Measurements from ENCODE around the gene FBXW12. TPM values are rescaled to one million over a fixed set of nuclear protein-coding genes. Genes with fewer than 3 reads are reported as not detected.

Gene FBXW12
- total and polyA plus RNA-seq, 2 donors (not counting 3 experiments of a cell fraction or from before 2014, with no cell fraction given): not detected

GRCh38 chr3:48410205-48411040 is 38.4 kb downstream of the FBXW12 start:
- CTCF ChIA-PET: interaction anchor here (0.6 to 12.6 kb wide), 5 partner anchors 10 to 263 kb away, joined by 3 to 716 read pairs (median 12); no protein-coding TSS in a partner anchor
- FAIRE-seq (no peak), DNase-seq (ENCODE audit: low read depth, low spot score) (no peak)
- intact Hi-C loops (cut with micrococcal nuclease) (no loop called here), dilution Hi-C loops (cut with MboI; ENCODE audit: extremely low pct_ligation_motif_present, low sequenced_read_pairs) (no loop called here)
- no peaks in the 10 kb centered on the region for H3K4me1 ChIP-seq (ENCODE audit: control insufficient read depth, extremely low read depth, insufficient read depth, low read length)
- no peak overlapping the region for H3K4me2 ChIP-seq (ENCODE audit: insufficient read depth, low read length)
- TF ChIP-seq FOS (IDR thresholded peaks at IDR 0.05; ENCODE audit: borderline replicate concordance, insufficient read depth, low read length) (no peak), MYC (IDR thresholded peaks at IDR 0.05; ENCODE audit: low read depth, low read length) (no peak), EZH2 (IDR thresholded peaks at IDR 0.05; ENCODE audit: borderline replicate concordance, low read depth, low read length, severe bottlenecking) (no peak), CTCF (IDR thresholded peaks at IDR 0.05; ENCODE audit: extremely low read depth in 1 of 2, insufficient read depth in 1 of 2, low read depth in 1 of 2, low read length in 2 of 2) (no peak), POLR2A (IDR thresholded peaks at IDR 0.05; ENCODE audit: low read depth, low read length) (no peak), MAX (IDR thresholded peaks at IDR 0.05; ENCODE audit: insufficient read depth, insufficient read length) (no peak), GATA2 (IDR thresholded peaks at IDR 0.05; ENCODE audit: insufficient read depth, insufficient read length, low read depth, low read length) (no peak), JUN (IDR thresholded peaks at IDR 0.05; ENCODE audit: borderline replicate concordance, insufficient read depth, insufficient read length, low read depth) (no peak), POLR2AphosphoS5 (IDR thresholded peaks at IDR 0.05; ENCODE audit: insufficient read depth, low read depth, low read length) (no peak)
- no peak overlapping the region for H2AFZ ChIP-seq (ENCODE audit: low read depth, low read length)
- no peaks in the 10 kb centered on the region for H3K79me2 ChIP-seq (ENCODE audit: control insufficient read depth, insufficient read depth, low read length)
- BruUV-seq (replicated peaks): no TSS peak
- no peak overlapping the region for H3K9ac ChIP-seq (replicated peaks; ENCODE audit: extremely low read depth, insufficient read depth, low read length)
- H4K20me1 ChIP-seq (replicated peaks; ENCODE audit: control insufficient read depth, extremely low read depth, insufficient read depth, low read length): no peaks in the 10 kb centered on the region
- POLR2A ChIA-PET: interaction anchor here (0.5 kb wide), 1 partner anchor 47 kb away, joined by 3 read pairs; no protein-coding TSS in a partner anchor
- H3K4me3 ChIP-seq (replicated peaks in 1 of 3; ENCODE audit: insufficient read depth in 1 of 3, low read depth in 1 of 3, low read length in 3 of 3): no peak overlapping the region
- no peaks in the 10 kb centered on the region for H3K27me3 ChIP-seq (ENCODE audit: control insufficient read depth in 2 of 2, insufficient read depth in 2 of 2, low read length in 2 of 2)
- H3K36me3 ChIP-seq (ENCODE audit: control insufficient read depth in 2 of 2, extremely low read depth in 1 of 2, insufficient read depth in 2 of 2, low read length in 2 of 2): peaks cover 0 to 35% of the 10 kb centered on the region in 2 experiments
- H3K27ac ChIP-seq (ENCODE audit: insufficient read depth, low read depth, low read length): no peak overlapping the region
- H3K9me3 ChIP-seq (replicated peaks; ENCODE audit: control insufficient read depth, insufficient read depth, low read length): no peaks in the 10 kb centered on the region
- no peaks in the 10 kb centered on the region for H3K9me1 ChIP-seq (replicated peaks; ENCODE audit: control insufficient read depth, extremely low read depth, insufficient read depth, low read length)
